Uterus (tissue), 4 donors: Measurements from ENCODE around the gene ABCC4. TPM values are rescaled to one million over a fixed set of nuclear protein-coding genes. Genes with fewer than 3 reads are reported as not detected.
A peak's percentile ranks its signal among the peaks of the same experiment; 100 is the strongest.
"Not testable (repeated sequence)": the region's sequence is repeated elsewhere in the genome, so short reads cannot be mapped to it uniquely, and the experiment has no call there.

Experiments used
- DNase-seq, 2 donors: peaks; one replicate each; pipeline ENCODE4 v3.0.0-alpha.2; 2019 to 2020
- H3K27ac ChIP-seq, 2 donors: fragments of 200-600 bp; sonication (generic); 1 replicate in 1 of 2; 2 replicates in 1 of 2; pipeline ENCODE4 v1.5.1; 2016 to 2018
- H3K27me3 ChIP-seq, 2 donors: fragments of 200-600 bp; sonication (generic); one replicate each; pipeline ENCODE4 v1.5.1; 2018 to 2019; ENCODE audit warnings: control low read depth in 1 of 2
- H3K36me3 ChIP-seq, 2 donors: fragments of 200-600 bp; sonication (generic); one replicate each; pipeline ENCODE4 v1.5.1; 2019; ENCODE audit warnings: control low read depth in 1 of 2
- H3K4me1 ChIP-seq, 2 donors: fragments of 200-600 bp; sonication (generic); one replicate each; pipeline ENCODE4 v1.5.1; 2018 to 2019; ENCODE audit warnings: control low read depth in 1 of 2
- H3K4me3 ChIP-seq, 2 donors: fragments of 200-600 bp; sonication (generic); 1 replicate in 1 of 2; 2 replicates in 1 of 2; pipeline ENCODE4 v1.5.1; 2018 to 2019; ENCODE audit warnings: mild to moderate bottlenecking in 1 of 2
- H3K9me3 ChIP-seq, 2 donors: fragments of 200-600 bp; sonication (generic); one replicate each; pipeline ENCODE4 v1.5.1; 2019; ENCODE audit warnings: control low read depth in 1 of 2
- POLR2A ChIP-seq, 2 donors: fragments of 450-650 bp; IDR thresholded peaks; one replicate each; pipeline ENCODE4 v1.6.1; 2016; ENCODE audit warnings: antibody characterized with exemption in 2 of 2, mild to moderate bottlenecking in 1 of 2, moderate library complexity in 1 of 2
- intact Hi-C: fragments of 100-400 bp; cut with DNase I; formaldehyde crosslinking; loops from one replicate; pipeline ENCODE4 v1.15.1; 2023; ENCODE audit warnings: low total_unique reads
- total RNA-seq, 4 donors: library from RNA; depleted of rRNA in 3 of 4; stranded (reverse); fragments of >200 nt in 3 of 4; gene quantifications; one replicate each; pipeline versions ENCODE4 v1.1.0 to v1.2.4, GENCODE V29; 2014 to 2023
- TF ChIP-seq, protein P1 (sequence below), 4 experiments: fragments of 200-600 bp in 2 of 4; fragments of 450-650 bp in 2 of 4; sonication (generic) in 2 of 4; IDR thresholded peaks; one replicate each; pipeline ENCODE4 v1.5.1; 2016 to 2019; ENCODE audit warnings: antibody characterized with exemption in 4 of 4, mild to moderate bottlenecking in 2 of 4, moderate library complexity in 1 of 4
- donor health status: DM: yes; HTN: yes; CAD: no.

ABCC4 gene
- total RNA-seq, 4 donors from 2014 or later: 13.8 to 37.7 (median 25.3) TPM

DNA sequence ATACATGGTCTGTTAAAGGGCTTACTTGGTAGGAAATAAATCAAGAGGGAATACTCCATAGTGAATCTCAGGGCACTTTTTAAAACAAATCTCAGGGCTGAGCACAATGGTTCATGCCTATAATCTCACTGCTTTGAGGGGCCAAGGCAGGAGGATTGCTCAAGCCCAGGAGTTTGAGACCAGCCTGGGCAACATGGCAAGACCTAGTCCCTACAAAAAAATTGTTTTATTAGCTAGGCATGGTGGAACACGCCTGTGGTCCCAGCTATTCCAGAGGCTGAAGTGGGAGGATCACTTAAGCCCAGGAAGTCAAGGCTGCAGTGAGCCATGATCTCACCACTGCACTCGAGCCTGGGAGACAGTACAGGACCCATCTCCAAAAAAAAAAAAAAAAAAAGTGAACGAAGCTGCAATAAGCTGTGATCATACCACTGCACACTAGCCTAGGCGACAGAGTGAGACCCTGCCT lies 25.2 kb downstream of the ABCC4 start:
- DNase-seq: no peak
- intact Hi-C loops: no loop called here
- no peaks in the 10 kb centered on the region for H3K27me3 ChIP-seq
- H3K4me1 ChIP-seq: no peaks in the 10 kb centered on the region
- no peaks in the 10 kb centered on the region for H3K36me3 ChIP-seq
- no peak overlapping the region for H3K4me3 ChIP-seq
- TF ChIP-seq, protein P1, sequence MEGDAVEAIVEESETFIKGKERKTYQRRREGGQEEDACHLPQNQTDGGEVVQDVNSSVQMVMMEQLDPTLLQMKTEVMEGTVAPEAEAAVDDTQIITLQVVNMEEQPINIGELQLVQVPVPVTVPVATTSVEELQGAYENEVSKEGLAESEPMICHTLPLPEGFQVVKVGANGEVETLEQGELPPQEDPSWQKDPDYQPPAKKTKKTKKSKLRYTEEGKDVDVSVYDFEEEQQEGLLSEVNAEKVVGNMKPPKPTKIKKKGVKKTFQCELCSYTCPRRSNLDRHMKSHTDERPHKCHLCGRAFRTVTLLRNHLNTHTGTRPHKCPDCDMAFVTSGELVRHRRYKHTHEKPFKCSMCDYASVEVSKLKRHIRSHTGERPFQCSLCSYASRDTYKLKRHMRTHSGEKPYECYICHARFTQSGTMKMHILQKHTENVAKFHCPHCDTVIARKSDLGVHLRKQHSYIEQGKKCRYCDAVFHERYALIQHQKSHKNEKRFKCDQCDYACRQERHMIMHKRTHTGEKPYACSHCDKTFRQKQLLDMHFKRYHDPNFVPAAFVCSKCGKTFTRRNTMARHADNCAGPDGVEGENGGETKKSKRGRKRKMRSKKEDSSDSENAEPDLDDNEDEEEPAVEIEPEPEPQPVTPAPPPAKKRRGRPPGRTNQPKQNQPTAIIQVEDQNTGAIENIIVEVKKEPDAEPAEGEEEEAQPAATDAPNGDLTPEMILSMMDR (IDR thresholded peaks at IDR 0.05): no peak
- TF ChIP-seq POLR2A (IDR thresholded peaks at IDR 0.05): no peak
- no peaks in the 10 kb centered on the region for H3K9me3 ChIP-seq
- H3K27ac ChIP-seq: no peak overlapping the region

DNA sequence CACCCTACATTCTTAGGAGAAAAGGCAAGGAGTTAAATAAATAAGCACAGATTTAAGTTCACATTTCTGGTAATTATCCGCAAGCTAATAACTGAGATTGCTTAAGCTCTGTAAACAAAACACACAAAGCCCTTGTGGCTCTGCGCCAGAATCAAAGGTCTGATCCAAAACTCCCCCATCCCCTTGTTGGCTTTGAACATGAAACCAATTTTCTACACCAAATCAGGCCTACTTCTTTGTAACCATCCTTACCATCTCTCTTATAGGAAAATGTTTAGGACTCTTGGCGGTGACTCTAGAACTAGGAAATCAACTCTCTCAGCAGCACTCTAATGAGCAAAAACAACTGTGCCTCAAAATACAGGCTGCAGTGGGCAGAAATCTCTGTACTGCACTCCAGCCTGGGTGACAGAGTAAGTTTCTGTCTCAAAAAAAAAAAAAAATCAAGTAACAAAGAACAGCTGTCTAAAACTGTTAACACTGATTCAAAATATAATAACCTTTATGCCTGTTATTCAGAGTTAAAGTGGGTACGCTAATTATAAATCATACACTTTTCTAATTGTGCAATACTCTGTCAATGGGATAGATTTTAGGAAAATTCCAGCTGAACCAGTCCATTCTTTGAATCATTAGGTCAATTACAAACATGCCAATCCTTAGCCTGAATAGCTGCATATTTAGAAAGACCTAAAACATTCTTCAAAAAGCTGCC lies 25.8 kb downstream of the ABCC4 start:
- no peaks in the 10 kb centered on the region for H3K36me3 ChIP-seq
- intact Hi-C loops: no loop called here
- DNase-seq: no peak

DNA sequence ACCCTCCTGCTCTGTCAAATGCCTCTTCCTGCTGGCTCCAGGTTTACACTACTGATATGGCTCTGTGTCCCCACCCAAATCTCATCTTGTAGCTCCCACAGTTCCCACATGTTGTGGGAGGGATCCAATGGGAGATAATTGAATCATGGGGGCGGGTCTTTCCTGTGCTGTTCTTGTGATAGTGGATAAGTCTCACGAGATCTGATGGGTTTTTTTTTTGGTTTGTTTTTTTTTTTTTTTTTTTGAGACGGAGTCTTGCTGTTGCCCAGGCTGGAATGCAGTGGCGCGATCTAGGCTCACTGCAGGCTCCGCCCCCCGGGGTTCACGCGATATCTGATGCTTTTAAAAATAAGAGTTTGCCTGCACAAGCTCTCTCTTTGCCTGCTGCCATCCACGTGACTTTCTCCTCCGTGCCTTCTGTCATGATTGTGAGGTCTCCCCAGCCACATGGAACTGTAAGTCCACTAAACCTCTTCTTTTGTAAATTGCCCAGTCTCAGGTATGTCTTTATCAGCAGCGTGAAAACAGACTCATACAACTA lies 27.6 kb downstream of the ABCC4 start:
- intact Hi-C loops, DNase-seq, H3K4me3 ChIP-seq, H3K27me3 ChIP-seq, H3K36me3 ChIP-seq, H3K9me3 ChIP-seq, H3K4me1 ChIP-seq, H3K27ac ChIP-seq: not testable (repeated sequence)

More for the DNA sequence above, 25.8 kb downstream of the ABCC4 start:
- TF ChIP-seq, protein P1 (IDR thresholded peaks at IDR 0.05): no peak
- TF ChIP-seq POLR2A (IDR thresholded peaks at IDR 0.05): no peak
- Histone ChIP-seq H3K27ac (no peak overlapping the region), H3K9me3 (no peaks in the 10 kb centered on the region), H3K4me3 (no peak overlapping the region), H3K27me3 (no peaks in the 10 kb centered on the region), H3K4me1 (no peaks in the 10 kb centered on the region)

DNA sequence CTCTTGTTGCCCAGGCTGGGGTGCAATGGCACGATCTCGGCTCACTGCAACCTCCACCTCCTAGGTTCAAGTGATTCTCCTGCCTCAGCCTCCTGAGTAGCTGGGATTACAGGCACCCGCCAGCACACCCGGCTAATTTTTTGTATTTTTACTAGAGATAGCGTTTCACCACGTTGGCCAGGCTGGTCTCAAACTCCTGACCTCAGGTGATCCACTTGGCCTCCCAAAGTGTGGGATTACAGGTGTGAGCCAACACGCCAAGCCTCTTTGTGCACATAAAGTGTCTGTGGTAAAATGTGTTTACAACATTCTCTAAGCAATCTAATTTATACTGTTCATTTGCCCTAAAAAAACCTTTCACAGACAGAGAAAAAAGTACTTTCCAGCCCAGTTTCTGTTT lies 29.2 kb downstream of the ABCC4 start:
- H3K36me3 ChIP-seq, H3K9me3 ChIP-seq, DNase-seq, H3K4me3 ChIP-seq, H3K27me3 ChIP-seq, intact Hi-C loops, H3K4me1 ChIP-seq: not testable (repeated sequence)
- peak overlapping the region; percentile 3 to 33 for H3K27ac ChIP-seq

DNA sequence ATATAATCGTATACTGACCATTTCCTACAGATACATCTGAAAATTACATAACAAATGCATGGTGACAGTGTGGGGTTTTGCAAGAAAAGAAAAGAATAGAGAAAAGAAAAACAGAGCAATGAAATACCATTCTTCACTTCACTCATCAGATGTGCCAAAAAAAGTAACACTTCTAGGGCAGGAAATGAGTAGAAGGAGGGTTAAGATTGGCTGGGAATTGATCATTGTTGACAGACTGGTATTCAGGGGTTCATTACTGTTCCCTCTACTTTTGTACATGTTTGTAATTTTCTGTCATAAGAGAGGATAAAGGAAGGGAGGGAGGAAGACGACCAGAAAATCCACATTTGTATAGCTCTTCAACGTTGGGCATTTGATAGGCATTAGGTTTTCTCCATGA lies 31.5 kb downstream of the ABCC4 start:
- H3K9me3 ChIP-seq: no peaks in the 10 kb centered on the region
- no peaks in the 10 kb centered on the region for H3K36me3 ChIP-seq
- no peak overlapping the region for H3K4me3 ChIP-seq
- H3K27me3 ChIP-seq: no peaks in the 10 kb centered on the region
- intact Hi-C loops: no loop called here
- no peak overlapping the region for H3K27ac ChIP-seq
- DNase-seq: no peak
- TF ChIP-seq, protein P1 (IDR thresholded peaks at IDR 0.05): no peak
- TF ChIP-seq POLR2A (IDR thresholded peaks at IDR 0.05): no peak
- H3K4me1 ChIP-seq: no peaks in the 10 kb centered on the region

DNA sequence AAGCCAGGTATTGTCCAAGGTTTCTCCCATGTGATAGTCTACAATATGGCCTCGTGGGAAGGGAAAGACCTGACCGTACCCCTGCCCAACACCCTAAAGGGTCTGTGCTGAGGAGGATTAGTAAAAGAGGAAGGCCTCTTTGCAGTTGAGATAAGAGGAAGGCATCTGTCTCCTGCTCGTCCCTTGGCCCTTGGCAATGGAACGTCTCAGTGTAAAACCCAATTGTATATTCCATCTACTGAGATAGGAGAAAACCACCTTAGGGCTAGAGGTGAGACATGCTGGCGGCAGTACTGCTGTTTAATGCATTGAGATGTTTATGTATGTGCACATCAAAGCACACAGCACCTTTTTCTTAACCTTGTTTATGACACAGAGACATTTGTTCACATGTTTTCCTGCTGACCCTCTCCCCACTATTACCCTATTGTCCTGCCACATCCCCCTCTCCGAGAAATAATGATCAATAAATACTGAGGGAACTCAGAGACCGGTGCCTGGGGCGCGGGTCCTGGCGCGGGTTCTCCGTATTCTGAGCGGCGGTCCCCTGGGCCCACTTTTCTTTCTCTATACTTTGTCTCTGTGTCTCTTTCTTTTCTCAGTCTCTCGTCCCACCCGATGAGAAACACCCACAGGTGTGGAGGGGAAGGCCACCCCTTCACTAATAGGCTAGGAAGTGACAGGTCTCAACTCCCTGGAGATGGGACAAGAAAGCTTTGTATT lies 32.7 kb downstream of the ABCC4 start:
- not testable (repeated sequence) for H3K27ac ChIP-seq

More for the DNA sequence above, 32.7 kb downstream of the ABCC4 start:
- DNase-seq, H3K36me3 ChIP-seq, H3K27me3 ChIP-seq, intact Hi-C loops, H3K4me3 ChIP-seq, H3K4me1 ChIP-seq, H3K9me3 ChIP-seq: not testable (repeated sequence)
